ENCODE data around the gene DDX51. TPM values are rescaled to one million over a fixed set of nuclear protein-coding genes. Genes with fewer than 3 reads are reported as not detected.

DDX51 gene
- total and polyA plus RNA-seq, 2 of the 4 experiments (the other 2 are of a cell fraction), result 3.8 to 14.5 TPM

GRCh38 chr12:132188451-132188901 lies 44.4 kb upstream of the DDX51 start:
- Histone ChIP-seq H3K4me2 (ENCODE audit: low read depth, low read length) (no peak overlapping the region), H2AK9ac (replicated peaks; ENCODE audit: low read depth, low read length, poor library complexity) (no peak overlapping the region), H2BK120ac (ENCODE audit: low read depth, low read length) (no peak overlapping the region), H3K9me3 (ENCODE audit: control insufficient read depth, insufficient read depth, low read length) (peaks cover 3% of the 10 kb centered on the region), H3K79me1 (ENCODE audit: low read depth in 1 of 2, low read length in 2 of 2) (no peaks in the 10 kb centered on the region), H3K4ac (ENCODE audit: low read depth, low read length) (no peak overlapping the region), H3K27me3 (ENCODE audit: control insufficient read depth, insufficient read depth, low read length) (peaks cover 17% of the 10 kb centered on the region), H2BK20ac (ENCODE audit: low read depth, low read length) (no peak overlapping the region), H3K4me1 (ENCODE audit: control insufficient read depth, insufficient read depth, low read length) (peaks cover 5% of the 10 kb centered on the region; the same call in 1 of the 2 replicates), H4K8ac (ENCODE audit: low read depth in 2 of 2, low read length in 2 of 2) (no peak overlapping the region), H3K18ac (ENCODE audit: low read depth, low read length) (no peak overlapping the region), H3K9me1 (ENCODE audit: insufficient read depth, low read length) (no peaks in the 10 kb centered on the region), H3K36me3 (ENCODE audit: control insufficient read depth, insufficient read depth, low read length) (no peaks in the 10 kb centered on the region), H3K14ac (replicated peaks; ENCODE audit: low read depth, low read length) (no peak overlapping the region), H3K23ac (ENCODE audit: low read depth, low read length) (no peak overlapping the region), H4K20me1 (ENCODE audit: insufficient read depth, low read length) (no peaks in the 10 kb centered on the region; the same call in 1 of the 2 replicates), H4K91ac (ENCODE audit: insufficient read depth, low read depth, low read length) (no peak overlapping the region), H4K5ac (ENCODE audit: low read depth, low read length) (no peak overlapping the region), H3K9ac (ENCODE audit: low read depth, low read length) (no peak overlapping the region), H3K4me3 (ENCODE audit: insufficient read depth, low read depth, low read length) (no peak overlapping the region), H2AK5ac (ENCODE audit: low read depth, low read length) (no peak overlapping the region), H3K27ac (ENCODE audit: insufficient read depth, low read length) (no peak overlapping the region), H3K56ac (ENCODE audit: extremely low read depth, insufficient read depth, low read length) (no peak overlapping the region), H2AFZ (replicated peaks; ENCODE audit: low read length, poor library complexity) (no peak overlapping the region), H2BK5ac (ENCODE audit: low read depth, low read length, poor library complexity, severe bottlenecking) (no peak overlapping the region), H2BK15ac (ENCODE audit: low read depth, low read length) (no peak overlapping the region)
- TF ChIP-seq MAZ (IDR thresholded peaks at IDR 0.05; ENCODE audit: borderline replicate concordance, low read depth, low read length) (no peak), NFE2L2 (IDR thresholded peaks at IDR 0.05; ENCODE audit: low read depth, low read length) (no peak), CTCF (conservative IDR thresholded peaks at IDR 0.05; ENCODE audit: low read depth, low read length) (no peak), RCOR1 (IDR thresholded peaks at IDR 0.05; ENCODE audit: insufficient replicate concordance, low read length) (no peak), SMC3 (IDR thresholded peaks at IDR 0.05; ENCODE audit: low read depth, low read length) (no peak), CHD1 (IDR thresholded peaks at IDR 0.05; ENCODE audit: low read depth, low read length) (no peak), RAD21 (IDR thresholded peaks at IDR 0.05; ENCODE audit: low read length) (no peak), POLR2A (IDR thresholded peaks at IDR 0.05; ENCODE audit: low read depth, low read length) (no peak), FOS (IDR thresholded peaks at IDR 0.05; ENCODE audit: low read depth, low read length) (no peak), RFX5 (IDR thresholded peaks at IDR 0.05; ENCODE audit: low read depth, low read length) (no peak), MXI1 (IDR thresholded peaks at IDR 0.05; ENCODE audit: borderline replicate concordance, low read depth, low read length) (no peak), CEBPB (IDR thresholded peaks at IDR 0.05; ENCODE audit: low read depth, low read length) (no peak), BHLHE40 (IDR thresholded peaks at IDR 0.05; ENCODE audit: low read depth, low read length) (no peak)
- TF ChIP-seq, protein P1, sequence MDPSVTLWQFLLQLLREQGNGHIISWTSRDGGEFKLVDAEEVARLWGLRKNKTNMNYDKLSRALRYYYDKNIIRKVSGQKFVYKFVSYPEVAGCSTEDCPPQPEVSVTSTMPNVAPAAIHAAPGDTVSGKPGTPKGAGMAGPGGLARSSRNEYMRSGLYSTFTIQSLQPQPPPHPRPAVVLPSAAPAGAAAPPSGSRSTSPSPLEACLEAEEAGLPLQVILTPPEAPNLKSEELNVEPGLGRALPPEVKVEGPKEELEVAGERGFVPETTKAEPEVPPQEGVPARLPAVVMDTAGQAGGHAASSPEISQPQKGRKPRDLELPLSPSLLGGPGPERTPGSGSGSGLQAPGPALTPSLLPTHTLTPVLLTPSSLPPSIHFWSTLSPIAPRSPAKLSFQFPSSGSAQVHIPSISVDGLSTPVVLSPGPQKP (IDR thresholded peaks at IDR 0.05; ENCODE audit: borderline replicate concordance, low read depth, low read length), result no peak
- TF ChIP-seq, protein P2, sequence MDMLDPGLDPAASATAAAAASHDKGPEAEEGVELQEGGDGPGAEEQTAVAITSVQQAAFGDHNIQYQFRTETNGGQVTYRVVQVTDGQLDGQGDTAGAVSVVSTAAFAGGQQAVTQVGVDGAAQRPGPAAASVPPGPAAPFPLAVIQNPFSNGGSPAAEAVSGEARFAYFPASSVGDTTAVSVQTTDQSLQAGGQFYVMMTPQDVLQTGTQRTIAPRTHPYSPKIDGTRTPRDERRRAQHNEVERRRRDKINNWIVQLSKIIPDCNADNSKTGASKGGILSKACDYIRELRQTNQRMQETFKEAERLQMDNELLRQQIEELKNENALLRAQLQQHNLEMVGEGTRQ (IDR thresholded peaks at IDR 0.05; ENCODE audit: low read depth, low read length), result no peak
- intact Hi-C loops (cut with micrococcal nuclease), result no loop called here
- ChIA-PET CTCF (no interaction called here), POLR2A (ENCODE audit: unreplicated experiment) (no interaction called here)
- DNase-seq, result no peak
- dilution Hi-C loops (cut with HindIII; ENCODE audit: low sequenced_read_pairs, unreplicated experiment), result no loop called here
- WGBS, 2 experiments (ENCODE audit: extremely low coverage in 2 of 2, insufficient read length in 1 of 2), result 84% methylated on average over 18 of the region's 21 CpGs; no CpG with 5 or more reads in 1 of the 2 experiments
- BruUV-seq (replicated peaks), result no TSS peak
- ATAC-seq (ENCODE audit: low read depth), result no peak
- in situ Hi-C loops (cut with MboI; ENCODE audit: low sequenced_read_pairs), result no loop called here
